Activated CD8-positive, alpha-beta memory T cell treated with anti-CD3 and anti-CD28 coated beads, Interleukin-2, amount 50 U/mL, for 24 hours (primary cell): ENCODE results near the gene VIM.
A peak's percentile ranks its signal among the peaks of the same experiment; 100 is the strongest.
"Not testable (repeated sequence)": the region's sequence is repeated elsewhere in the genome, so short reads cannot be mapped to it uniquely, and the experiment has no call there.

Source experiments
- DNase-seq: peaks from one replicate; pipeline ENCODE4 v3.0.0-alpha.2; 2020; ENCODE audit errors: extremely low read depth

VIM gene

GRCh38 chr10:17256627-17257026, 28.6 kb downstream of the VIM start:
- no peak for DNase-seq

- DNase-seq: peak; percentile 21
These were observed 29.7 kb downstream of the VIM start for GRCh38 chr10:17257466-17258321.

GRCh38 chr10:17262502-17262901, 34.5 kb downstream of the VIM start:
- DNase-seq: no peak

- DNase-seq: no peak
These were observed 35.5 kb downstream of the VIM start for GRCh38 chr10:17263580-17263979.

GRCh38 chr10:17265468-17265867, 37.4 kb downstream of the VIM start:
- no peak for DNase-seq

GRCh38 chr10:17266549-17266948, 38.5 kb downstream of the VIM start:
- DNase-seq: not testable (repeated sequence)

GRCh38 chr10:17272648-17273047, 44.6 kb downstream of the VIM start:
- DNase-seq: no peak

- no peak for DNase-seq
These were observed 45.4 kb downstream of the VIM start for GRCh38 chr10:17273403-17273802.

- no peak for DNase-seq
These were observed 48.8 kb downstream of the VIM start for GRCh38 chr10:17276756-17277424.

- DNase-seq: no peak
These were observed 50.7 kb downstream of the VIM start for GRCh38 chr10:17278607-17279240.

GRCh38 chr10:17282311-17282710, 54.3 kb downstream of the VIM start:
- no peak for DNase-seq

- DNase-seq: no peak
These were observed 58.8 kb downstream of the VIM start for GRCh38 chr10:17286562-17287550.
